ENCODE measurements around the gene SLC8A1.
A peak's percentile ranks its signal among the peaks of the same experiment; 100 is the strongest.

The SLC8A1 gene

GRCh38 chr2:40451918-40452605 lies at the start of gene SLC8A1:
Gene SLC8A1, minus strand, starts transcription at chr2:40452090.
- DNase-seq: peak in 1 of 2 donors; percentile 2

- DNase-seq: no peak
These were observed 47.5 kb upstream of the SLC8A1 start for GRCh38 chr2:40499437-40499836.

- no peak for DNase-seq
These were observed 45.5 kb upstream of the SLC8A1 start for GRCh38 chr2:40497251-40497859.

GRCh38 chr2:40489678-40489960 lies 37.7 kb upstream of the SLC8A1 start:
- DNase-seq: no peak

GRCh38 chr2:40488927-40489677 lies 37.2 kb upstream of the SLC8A1 start:
- DNase-seq: no peak

GRCh38 chr2:40488101-40488601 lies 36.3 kb upstream of the SLC8A1 start:
- no peak for DNase-seq

- no peak for DNase-seq
These were observed 35.7 kb upstream of the SLC8A1 start for GRCh38 chr2:40487602-40488001.

- DNase-seq: no peak
These were observed 34.0 kb upstream of the SLC8A1 start for GRCh38 chr2:40485854-40486253.

- DNase-seq: no peak
These were observed 33.4 kb upstream of the SLC8A1 start for GRCh38 chr2:40485318-40485717.

GRCh38 chr2:40483549-40484243 lies 31.8 kb upstream of the SLC8A1 start:
- no peak for DNase-seq

- no peak for DNase-seq
These were observed 28.7 kb upstream of the SLC8A1 start for GRCh38 chr2:40480596-40480995.

- DNase-seq: no peak
These were observed 28.2 kb upstream of the SLC8A1 start for GRCh38 chr2:40480073-40480472.

GRCh38 chr2:40477361-40477760 lies 25.5 kb upstream of the SLC8A1 start:
- DNase-seq: no peak

GRCh38 chr2:40476436-40476835 lies 24.5 kb upstream of the SLC8A1 start:
- DNase-seq: no peak

- DNase-seq: no peak
These were observed 22.4 kb upstream of the SLC8A1 start for GRCh38 chr2:40474306-40474705.

- no peak for DNase-seq
These were observed 20.0 kb upstream of the SLC8A1 start for GRCh38 chr2:40471866-40472265.

- DNase-seq: no peak
These were observed 19.2 kb upstream of the SLC8A1 start for GRCh38 chr2:40470822-40471813.

- DNase-seq: no peak
These were observed 15.2 kb upstream of the SLC8A1 start for GRCh38 chr2:40466935-40467572.

GRCh38 chr2:40466332-40466906 lies 14.5 kb upstream of the SLC8A1 start:
- no peak for DNase-seq

- no peak for DNase-seq
These were observed 11.2 kb upstream of the SLC8A1 start for GRCh38 chr2:40463112-40463511.

GRCh38 chr2:40458271-40458794 lies 6.4 kb upstream of the SLC8A1 start:
- no peak for DNase-seq

All from stimulated activated CD4-positive, alpha-beta T cell treated with anti-CD3 and anti-CD28 coated beads, Interleukin-2, amount 100 ng/mL, for 48 hours (primary cell).